Activated T-cell treated with anti-CD3 and anti-CD28 coated beads, Interleukin-2, amount 50 U/mL, for 48 hours (primary cell): ENCODE measurements around the gene RHOB.
A peak's percentile ranks its signal among the peaks of the same experiment; 100 is the strongest.
"Not testable (repeated sequence)": the region's sequence is repeated elsewhere in the genome, so short reads cannot be mapped to it uniquely, and the experiment has no call there.

Source experiments
- DNase-seq, 2 experiments: peaks; one replicate each; pipeline ENCODE4 v3.0.0-alpha.2; 2020

The RHOB gene

GRCh38 chr2:20422402-20423271 is 24.2 kb upstream of the RHOB start:
- no peak for DNase-seq

GRCh38 chr2:20423359-20423758 is 23.5 kb upstream of the RHOB start:
- DNase-seq: no peak

- no peak for DNase-seq
These were observed 23.0 kb upstream of the RHOB start for GRCh38 chr2:20423847-20424246.

- DNase-seq: peak in 1 of 2 experiments; percentile 36
These were observed 22.3 kb upstream of the RHOB start for GRCh38 chr2:20424300-20425290.

GRCh38 chr2:20425371-20425881 is 21.4 kb upstream of the RHOB start:
- no peak for DNase-seq

GRCh38 chr2:20425884-20426283 is 21.0 kb upstream of the RHOB start:
- no peak for DNase-seq

- DNase-seq: no peak
These were observed 18.8 kb upstream of the RHOB start for GRCh38 chr2:20427931-20428526.

GRCh38 chr2:20428717-20429490 is 18.0 kb upstream of the RHOB start:
- peak in 1 of 2 experiments; percentile 7 for DNase-seq

GRCh38 chr2:20429528-20429927 is 17.3 kb upstream of the RHOB start:
- DNase-seq: peak in 1 of 2 experiments; percentile 3

- DNase-seq: peak in 1 of 2 experiments; percentile 4
These were observed 16.8 kb upstream of the RHOB start for GRCh38 chr2:20430035-20430434.

GRCh38 chr2:20430461-20431300 is 16.2 kb upstream of the RHOB start:
- peak in 1 of 2 experiments; percentile 30 for DNase-seq

- DNase-seq: no peak
These were observed 15.6 kb upstream of the RHOB start for GRCh38 chr2:20431301-20431698.

GRCh38 chr2:20431772-20432171 is 15.1 kb upstream of the RHOB start:
- no peak for DNase-seq

GRCh38 chr2:20432714-20433113 is 14.2 kb upstream of the RHOB start:
- DNase-seq: no peak

GRCh38 chr2:20433249-20433648 is 13.6 kb upstream of the RHOB start:
- peak in 1 of 2 experiments; percentile 13 for DNase-seq

- DNase-seq: no peak
These were observed 12.8 kb upstream of the RHOB start for GRCh38 chr2:20433946-20434553.

- no peak for DNase-seq
These were observed 12.1 kb upstream of the RHOB start for GRCh38 chr2:20434588-20435294.

- not testable (repeated sequence) for DNase-seq
These were observed 11.4 kb upstream of the RHOB start for GRCh38 chr2:20435456-20435855.

- DNase-seq: no peak
These were observed 10.0 kb upstream of the RHOB start for GRCh38 chr2:20436716-20437470.
